H1 (cell line): Measurements from ENCODE around the gene TACC2. TPM values are rescaled to one million over a fixed set of nuclear protein-coding genes. Genes with fewer than 3 reads are reported as not detected.

Experiments used
- GABPA ChIP-seq: IDR thresholded peaks from 2 replicates; pipeline ENCODE4 v1.6.1; 2011; ENCODE audit warnings: mild to moderate bottlenecking, low read length, moderate library complexity, borderline replicate concordance; ENCODE audit not compliant: insufficient read depth
- polyA plus RNA-seq, 7 experiments: library from polyadenylated mRNA; depleted of rRNA in 3 of 7; stranded (reverse) in 5 of 7; unstranded in 2 of 7; fragments of >200 nt in 5 of 7; fragments of 200-250 nt in 2 of 7; gene quantifications; 1 replicate in 5 of 7; 2 replicates in 1 of 7; 4 replicates in 1 of 7; pipeline versions ENCODE4 v1.2.1 to v1.2.3, GENCODE V29; 2011 to 2013; ENCODE audit warnings: missing spikeins in 2 of 7, mixed read lengths in 2 of 7
- total RNA-seq: library from RNA; stranded (reverse); fragmentation: NEBNext Ultra II Directional; extraction: Animal tissue kit (Norgen Biotek cat#: 25700); gene quantifications from 2 replicates; pipeline ENCODE4 v1.2.1, GENCODE V29; 2021

TACC2 gene
- total and polyA plus RNA-seq, 2 of the 8 experiments (the other 6 are each of a cell fraction or from before 2014, with no cell fraction given), result 21.2 to 46.6 TPM

- TF ChIP-seq GABPA, result peak; percentile 25; the same call in 1 of the 2 replicates
- TF ChIP-seq, all 59 proteins: peak for 5
These were observed 65.4 kb downstream of the TACC2 start (continued) for GRCh38 chr10:122054048-122055025.
